GM12872 (cell line): ENCODE data around the gene LSP1.

Experiments used
- TF ChIP-seq, protein P1 (sequence below): IDR thresholded peaks from 3 replicates; pipeline ENCODE4 v1.5.1; 2011; ENCODE audit warnings: low read depth, mild to moderate bottlenecking, low read length, moderate library complexity; ENCODE audit not compliant: insufficient read depth

Gene LSP1

DNA sequence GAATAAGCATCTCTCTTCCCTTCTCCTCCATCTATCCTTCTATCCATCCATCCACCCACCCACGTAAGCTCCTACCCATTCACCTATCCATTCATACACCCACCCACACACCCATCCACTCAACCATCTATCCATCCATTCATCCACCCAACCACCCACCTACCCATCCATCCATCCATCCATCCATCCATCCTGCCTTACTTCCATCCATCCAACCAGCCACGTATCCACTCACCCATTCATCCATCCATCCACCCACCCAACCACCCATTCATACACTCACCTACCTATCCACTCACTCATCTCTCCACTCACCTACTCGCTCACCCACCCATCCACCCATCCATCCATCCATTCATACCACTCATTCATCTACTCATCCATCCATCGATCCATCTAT lies 79.8 kb downstream of the LSP1 start:
- TF ChIP-seq, protein P1, sequence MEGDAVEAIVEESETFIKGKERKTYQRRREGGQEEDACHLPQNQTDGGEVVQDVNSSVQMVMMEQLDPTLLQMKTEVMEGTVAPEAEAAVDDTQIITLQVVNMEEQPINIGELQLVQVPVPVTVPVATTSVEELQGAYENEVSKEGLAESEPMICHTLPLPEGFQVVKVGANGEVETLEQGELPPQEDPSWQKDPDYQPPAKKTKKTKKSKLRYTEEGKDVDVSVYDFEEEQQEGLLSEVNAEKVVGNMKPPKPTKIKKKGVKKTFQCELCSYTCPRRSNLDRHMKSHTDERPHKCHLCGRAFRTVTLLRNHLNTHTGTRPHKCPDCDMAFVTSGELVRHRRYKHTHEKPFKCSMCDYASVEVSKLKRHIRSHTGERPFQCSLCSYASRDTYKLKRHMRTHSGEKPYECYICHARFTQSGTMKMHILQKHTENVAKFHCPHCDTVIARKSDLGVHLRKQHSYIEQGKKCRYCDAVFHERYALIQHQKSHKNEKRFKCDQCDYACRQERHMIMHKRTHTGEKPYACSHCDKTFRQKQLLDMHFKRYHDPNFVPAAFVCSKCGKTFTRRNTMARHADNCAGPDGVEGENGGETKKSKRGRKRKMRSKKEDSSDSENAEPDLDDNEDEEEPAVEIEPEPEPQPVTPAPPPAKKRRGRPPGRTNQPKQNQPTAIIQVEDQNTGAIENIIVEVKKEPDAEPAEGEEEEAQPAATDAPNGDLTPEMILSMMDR: no peak

DNA sequence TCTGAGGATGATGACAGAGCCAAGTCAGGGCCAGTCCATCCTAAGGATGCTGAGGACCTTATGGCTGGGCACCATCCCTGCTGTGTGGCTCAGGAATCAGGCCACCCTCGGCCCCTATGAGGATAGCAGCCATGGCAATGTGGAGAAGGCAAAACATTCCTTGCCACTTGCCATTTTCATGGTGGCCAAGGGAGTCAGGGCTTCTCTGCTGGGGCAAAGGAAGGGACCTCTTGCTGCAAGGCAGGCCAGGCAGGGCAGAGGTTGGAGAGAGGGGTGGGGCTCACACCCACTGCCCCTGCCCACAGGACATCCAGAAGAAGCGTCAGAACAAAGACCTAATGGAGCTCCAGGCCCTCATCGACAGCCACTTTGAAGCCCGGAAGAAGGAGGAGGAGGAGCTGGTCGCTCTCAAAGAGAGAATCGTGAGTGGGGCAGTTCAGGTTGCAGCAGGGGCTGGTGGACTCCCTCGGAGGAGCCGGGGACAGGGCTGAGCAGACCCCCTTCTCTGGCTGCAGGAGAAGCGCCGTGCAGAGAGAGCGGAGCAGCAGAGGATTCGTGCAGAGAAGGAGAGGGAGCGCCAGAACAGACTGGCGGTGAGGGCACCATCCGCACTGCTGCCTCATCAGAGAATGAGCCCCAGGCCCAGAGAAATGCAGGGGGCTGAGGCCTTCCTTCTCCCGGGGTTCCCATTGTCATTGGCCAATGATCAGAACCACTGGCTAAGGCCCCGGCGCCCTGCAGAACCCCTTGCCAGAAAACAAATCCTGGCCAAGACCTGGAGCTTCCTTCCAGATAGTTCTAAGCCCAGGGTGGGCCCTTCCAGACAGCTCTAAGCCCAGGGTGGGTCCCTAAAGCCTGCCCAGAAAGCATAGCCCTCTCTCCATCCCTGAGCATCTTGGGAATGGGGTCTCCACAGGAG lies 80.8 kb downstream of the LSP1 start:
- TF ChIP-seq, protein P1: no peak

DNA sequence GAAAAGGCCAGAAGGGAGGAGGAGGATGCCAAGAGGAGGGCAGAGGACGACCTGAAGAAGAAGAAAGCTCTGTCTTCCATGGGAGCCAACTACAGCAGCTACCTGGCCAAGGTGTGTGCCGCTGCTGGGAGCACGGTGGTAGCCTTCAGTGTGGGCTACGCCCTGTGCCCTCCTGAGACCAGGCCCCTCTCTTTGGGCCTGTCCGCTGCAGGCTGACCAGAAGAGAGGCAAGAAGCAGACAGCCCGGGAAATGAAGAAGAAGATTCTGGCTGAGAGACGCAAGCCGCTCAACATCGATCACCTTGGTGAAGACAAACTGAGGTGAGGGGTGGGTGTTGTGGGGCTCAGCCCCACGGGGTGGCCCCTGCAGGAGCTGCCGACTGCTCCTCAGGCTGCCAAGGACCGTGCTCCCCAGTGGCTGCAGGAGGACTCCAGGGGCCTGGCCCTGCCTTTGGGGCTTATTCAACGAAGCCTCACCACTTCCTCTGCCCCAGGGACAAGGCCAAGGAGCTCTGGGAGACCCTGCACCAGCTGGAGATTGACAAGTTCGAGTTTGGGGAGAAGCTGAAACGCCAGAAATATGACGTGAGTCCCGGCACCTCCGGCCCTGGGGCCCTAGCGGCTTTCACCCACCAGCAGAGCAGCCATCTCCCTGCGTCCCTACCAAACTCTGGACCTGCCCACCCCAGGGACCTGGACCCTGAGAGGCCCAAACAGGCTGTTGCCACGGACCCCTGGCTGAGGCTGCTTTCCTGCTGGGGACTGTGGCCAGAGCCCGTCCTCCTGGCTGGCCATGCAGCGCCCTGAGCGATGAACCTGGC lies 81.7 kb downstream of the LSP1 start:
- TF ChIP-seq, protein P1: no peak

DNA sequence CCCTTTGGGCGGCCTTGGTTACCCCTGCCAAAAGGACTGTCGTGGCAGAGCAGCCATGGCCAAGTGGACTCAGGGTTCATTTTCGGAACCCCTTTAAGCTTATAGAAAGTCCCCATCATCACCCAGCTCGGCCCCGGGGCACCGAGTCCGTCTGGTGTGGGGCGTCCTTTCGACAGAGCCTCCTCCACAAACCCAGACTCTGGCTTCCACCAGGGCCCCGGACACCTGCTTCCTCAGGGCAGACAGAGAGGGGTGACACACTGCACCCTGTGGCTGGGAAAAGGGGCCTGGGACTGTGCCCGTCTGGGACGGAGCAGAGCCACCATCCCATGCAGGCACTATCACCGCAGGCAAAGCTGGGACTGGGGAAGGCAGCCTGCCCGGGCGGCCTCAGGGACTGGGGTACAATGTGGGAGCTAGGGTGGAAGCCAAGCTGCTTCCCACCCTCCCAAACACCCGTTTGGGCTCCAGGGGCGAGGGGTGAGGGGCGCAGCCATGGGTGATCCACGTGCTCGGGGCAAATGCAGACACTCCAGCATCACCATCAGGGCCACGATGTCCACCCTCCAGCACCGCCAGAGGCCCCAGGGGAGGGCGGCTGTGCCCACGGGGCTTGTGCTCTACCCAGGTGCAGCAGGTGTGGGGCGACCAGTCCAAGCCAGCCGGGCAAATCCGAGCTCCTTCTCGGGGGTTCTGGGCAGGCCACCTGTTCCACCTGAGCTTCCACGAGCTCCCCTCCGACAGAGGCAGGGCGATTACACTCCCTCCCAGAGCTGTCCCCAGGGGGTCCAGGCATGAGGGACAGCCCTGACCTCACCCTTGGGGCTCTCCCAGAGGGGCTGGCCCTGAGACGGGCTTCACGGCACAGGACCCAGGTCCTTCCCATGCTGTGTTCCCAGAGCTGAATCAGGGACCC lies 82.5 kb downstream of the LSP1 start:
- TF ChIP-seq, protein P1: no peak

DNA sequence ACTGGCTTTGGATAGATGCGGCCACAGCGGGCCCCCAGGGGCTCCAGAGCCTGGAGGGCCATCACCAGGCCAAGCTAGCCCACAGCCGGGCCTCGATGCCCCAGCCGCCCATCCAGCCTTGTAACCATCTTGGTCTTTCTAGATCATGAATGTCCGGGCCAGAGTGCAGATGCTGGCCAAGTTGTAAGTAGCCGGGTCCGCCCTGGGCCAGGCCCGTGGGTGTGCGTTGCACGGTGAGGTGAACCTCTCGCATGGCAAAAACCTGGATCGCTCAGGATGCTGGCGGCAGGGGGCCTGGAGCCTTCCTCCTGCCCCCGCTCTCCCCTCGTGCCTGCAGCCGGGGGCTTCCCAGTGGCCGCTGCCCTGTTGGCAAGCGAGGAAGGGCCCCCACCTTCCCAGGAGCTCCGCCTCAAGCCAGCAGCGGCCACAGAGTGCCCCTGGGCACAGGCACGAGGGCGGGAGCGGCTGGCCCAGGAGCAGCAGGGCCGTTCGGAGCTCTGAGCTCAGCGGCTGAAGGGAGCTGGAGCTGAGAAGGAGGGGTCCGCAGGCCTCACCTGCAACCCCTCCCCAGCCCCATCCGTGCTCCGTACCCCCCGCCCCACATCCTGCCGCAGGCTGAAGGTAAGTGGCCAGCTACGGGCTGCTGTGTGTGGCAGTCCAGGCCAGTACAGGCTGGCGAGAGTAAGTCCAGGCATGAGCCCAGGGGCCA lies 83.3 kb downstream of the LSP1 start:
- TF ChIP-seq, protein P1: no peak

DNA sequence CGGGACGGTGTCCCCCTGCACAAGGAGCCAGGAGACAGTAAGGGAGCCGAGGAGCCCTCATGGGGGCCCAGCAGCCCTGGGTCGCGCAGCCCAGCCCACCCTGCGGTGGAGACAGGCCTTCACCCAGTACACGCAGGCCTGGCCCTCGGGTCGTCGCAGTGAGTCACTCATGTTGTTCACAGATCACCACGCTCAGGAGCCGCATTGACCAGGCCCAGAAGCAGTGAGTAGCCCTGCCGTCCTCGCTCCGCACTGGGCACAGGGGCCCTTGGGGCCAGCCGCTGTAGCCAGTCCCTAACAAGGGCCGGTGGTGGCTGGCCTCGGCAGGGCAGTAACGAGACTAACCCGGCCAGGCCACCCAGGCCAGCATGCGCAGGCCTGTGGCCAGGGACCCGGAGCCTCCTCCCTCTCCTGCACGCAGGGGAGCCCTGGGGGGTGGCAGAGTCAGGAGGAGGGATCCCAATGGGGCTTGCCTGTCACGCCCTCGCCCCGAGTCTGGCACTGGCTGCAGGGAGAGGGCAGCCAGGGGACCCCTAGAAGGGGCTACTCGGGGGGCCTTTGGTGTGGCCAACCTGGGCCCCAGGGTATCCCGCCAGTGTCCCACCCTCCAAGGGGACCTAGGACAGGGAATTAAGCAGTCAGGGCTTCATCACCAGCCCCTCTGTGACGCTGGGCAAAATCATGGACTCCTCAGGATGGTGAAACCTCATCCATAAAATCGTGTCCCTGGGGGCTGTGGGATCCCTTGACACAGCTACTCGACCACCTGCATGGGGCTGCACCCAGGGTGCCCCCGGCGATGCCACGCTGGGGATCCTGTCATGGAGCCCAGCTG lies 84.1 kb downstream of the LSP1 start:
- TF ChIP-seq, protein P1: no peak
